ENCODE results near the gene EPHA4. TPM values are rescaled to one million over a fixed set of nuclear protein-coding genes. Genes with fewer than 3 reads are reported as not detected.
A peak's percentile ranks its signal among the peaks of the same experiment; 100 is the strongest.

The EPHA4 gene
- total RNA-seq, 1 experiment from 2014 or later, result 3.2 TPM

DNA sequence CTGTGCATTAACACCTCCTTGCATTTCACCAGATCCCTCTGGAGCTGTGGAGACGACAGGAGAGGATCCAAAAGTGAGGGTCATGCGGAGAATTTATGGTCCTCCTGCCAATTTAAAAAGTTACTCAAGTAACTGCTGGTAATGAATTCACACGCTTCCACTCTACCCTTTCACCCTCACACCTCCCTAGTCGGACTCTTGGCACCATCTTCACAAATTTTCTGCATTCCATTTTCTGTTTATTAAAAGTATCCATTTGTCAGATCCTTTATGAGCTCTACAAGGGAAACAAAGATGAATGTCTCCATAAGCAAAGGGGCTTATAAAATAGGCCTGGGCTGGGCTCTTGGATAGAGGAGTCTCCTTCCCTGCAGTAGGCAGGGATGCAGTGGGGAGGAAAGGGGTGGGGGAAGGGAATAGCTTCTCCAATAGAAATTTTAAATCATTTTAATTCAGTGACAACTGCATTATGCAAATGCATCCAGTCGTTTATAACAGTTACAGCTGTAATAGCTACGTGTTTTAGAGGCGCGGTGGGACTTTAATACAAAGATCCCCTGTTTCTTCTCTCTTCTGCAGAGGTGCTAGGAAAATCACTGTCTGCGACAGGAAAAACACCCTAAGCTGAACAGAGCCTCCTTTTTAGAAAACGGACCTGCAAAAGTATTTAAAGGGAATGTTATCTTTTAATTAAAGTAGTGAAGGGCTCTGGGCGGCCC is 132.2 kb downstream of the EPHA4 start:
- CTCF ChIA-PET, result interaction anchor here (0.6 kb wide), 3 partner anchors 411 to 1662 kb away, joined by 5 read pairs; no protein-coding TSS in a partner anchor
- no TSS peak for BruUV-seq (replicated peaks)

DNA sequence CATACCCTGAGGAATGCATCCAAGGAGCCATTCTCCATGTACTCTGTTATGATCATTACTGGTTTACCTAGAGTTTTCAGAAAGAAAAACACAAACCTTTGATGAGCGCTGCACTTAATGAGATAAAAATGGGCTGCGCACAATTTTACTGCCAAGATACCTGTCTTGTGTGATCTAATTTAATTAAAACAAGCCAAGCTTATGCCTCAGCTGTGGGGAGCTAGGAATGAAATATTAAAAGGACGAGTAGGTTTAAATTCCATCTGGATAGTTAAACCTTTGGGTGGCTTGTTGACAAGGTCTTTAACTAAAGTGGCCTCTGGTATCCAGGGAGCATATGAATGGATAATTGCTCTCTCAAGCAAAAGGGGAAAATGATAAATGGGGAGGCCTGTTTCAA is 135.0 kb downstream of the EPHA4 start:
- intact Hi-C loops (cut with micrococcal nuclease; ENCODE audit: unreplicated experiment), result loop anchor here (5.0 kb wide), 1 partner anchor 750 kb away; no protein-coding TSS in a partner anchor

More for the DNA sequence above, 132.2 kb downstream of the EPHA4 start:
- H3K27ac Mint-ChIP-seq (ENCODE audit: unreplicated experiment), result no peak overlapping the region
- intact Hi-C loops (cut with micrococcal nuclease; ENCODE audit: unreplicated experiment), result loop anchor here (5.0 kb wide), 1 partner anchor 753 kb away; no protein-coding TSS in a partner anchor
- no peak for DNase-seq
- no peaks in the 10 kb centered on the region for H3K27me3 Mint-ChIP-seq (ENCODE audit: unreplicated experiment)
- no peaks in the 10 kb centered on the region for H3K9me3 Mint-ChIP-seq (ENCODE audit: low read depth, unreplicated experiment)
- no peaks in the 10 kb centered on the region for H3K36me3 Mint-ChIP-seq (ENCODE audit: insufficient read depth, unreplicated experiment)
- TF ChIP-seq, protein P1, sequence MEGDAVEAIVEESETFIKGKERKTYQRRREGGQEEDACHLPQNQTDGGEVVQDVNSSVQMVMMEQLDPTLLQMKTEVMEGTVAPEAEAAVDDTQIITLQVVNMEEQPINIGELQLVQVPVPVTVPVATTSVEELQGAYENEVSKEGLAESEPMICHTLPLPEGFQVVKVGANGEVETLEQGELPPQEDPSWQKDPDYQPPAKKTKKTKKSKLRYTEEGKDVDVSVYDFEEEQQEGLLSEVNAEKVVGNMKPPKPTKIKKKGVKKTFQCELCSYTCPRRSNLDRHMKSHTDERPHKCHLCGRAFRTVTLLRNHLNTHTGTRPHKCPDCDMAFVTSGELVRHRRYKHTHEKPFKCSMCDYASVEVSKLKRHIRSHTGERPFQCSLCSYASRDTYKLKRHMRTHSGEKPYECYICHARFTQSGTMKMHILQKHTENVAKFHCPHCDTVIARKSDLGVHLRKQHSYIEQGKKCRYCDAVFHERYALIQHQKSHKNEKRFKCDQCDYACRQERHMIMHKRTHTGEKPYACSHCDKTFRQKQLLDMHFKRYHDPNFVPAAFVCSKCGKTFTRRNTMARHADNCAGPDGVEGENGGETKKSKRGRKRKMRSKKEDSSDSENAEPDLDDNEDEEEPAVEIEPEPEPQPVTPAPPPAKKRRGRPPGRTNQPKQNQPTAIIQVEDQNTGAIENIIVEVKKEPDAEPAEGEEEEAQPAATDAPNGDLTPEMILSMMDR (IDR thresholded peaks at IDR 0.05; ENCODE audit: unreplicated experiment), result no peak
- H3K4me1 Mint-ChIP-seq (ENCODE audit: low read depth, unreplicated experiment), result peaks cover 13% of the 10 kb centered on the region
- H3K4me3 Mint-ChIP-seq (ENCODE audit: low read depth, unreplicated experiment), result no peak overlapping the region

DNA sequence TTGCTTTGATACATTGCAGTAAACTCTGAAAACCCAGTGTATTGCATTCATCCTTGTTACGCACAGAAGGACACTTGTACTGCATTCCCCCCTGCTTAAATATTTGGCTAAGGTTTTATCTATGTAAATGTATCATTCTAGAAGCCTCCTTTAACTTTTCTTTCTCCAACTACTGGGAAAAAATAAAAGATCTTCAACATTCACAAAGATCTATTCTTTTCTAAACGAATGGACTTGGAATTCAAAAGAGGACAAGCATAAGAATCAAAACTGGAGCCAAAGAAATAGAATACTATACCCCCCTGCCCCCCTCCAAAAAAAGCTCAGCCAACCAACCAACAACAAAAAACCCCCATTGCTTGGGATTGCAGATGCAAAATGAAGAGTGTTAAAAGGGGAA is 136.9 kb downstream of the EPHA4 start:
- Mint-ChIP-seq H3K36me3 (ENCODE audit: insufficient read depth, unreplicated experiment) (no peaks in the 10 kb centered on the region), H3K4me1 (ENCODE audit: low read depth, unreplicated experiment) (peaks cover 16% of the 10 kb centered on the region), H3K27ac (ENCODE audit: unreplicated experiment) (peak overlapping the region; percentile 65), H3K4me3 (ENCODE audit: low read depth, unreplicated experiment) (no peak overlapping the region), H3K9me3 (ENCODE audit: low read depth, unreplicated experiment) (no peaks in the 10 kb centered on the region), H3K27me3 (ENCODE audit: unreplicated experiment) (no peaks in the 10 kb centered on the region)
- TF ChIP-seq, protein P1 (IDR thresholded peaks at IDR 0.05; ENCODE audit: unreplicated experiment), result no peak
- intact Hi-C loops (cut with micrococcal nuclease; ENCODE audit: unreplicated experiment), result loop anchor here (5.0 kb wide), 1 partner anchor 748 kb away; no protein-coding TSS in a partner anchor
- CTCF ChIA-PET, result no interaction called here
- DNase-seq, result no peak
- BruUV-seq (replicated peaks), result no TSS peak

More for the DNA sequence above, 135.0 kb downstream of the EPHA4 start:
- Mint-ChIP-seq H3K36me3 (ENCODE audit: insufficient read depth, unreplicated experiment) (no peaks in the 10 kb centered on the region), H3K9me3 (ENCODE audit: low read depth, unreplicated experiment) (no peaks in the 10 kb centered on the region), H3K4me3 (ENCODE audit: low read depth, unreplicated experiment) (no peak overlapping the region), H3K27me3 (ENCODE audit: unreplicated experiment) (no peaks in the 10 kb centered on the region), H3K4me1 (ENCODE audit: low read depth, unreplicated experiment) (peaks cover 16% of the 10 kb centered on the region), H3K27ac (ENCODE audit: unreplicated experiment) (no peak overlapping the region)
- TF ChIP-seq, protein P1 (IDR thresholded peaks at IDR 0.05; ENCODE audit: unreplicated experiment), result no peak
- no TSS peak for BruUV-seq (replicated peaks)
- no peak for DNase-seq
- CTCF ChIA-PET, result interaction anchor here (0.6 to 0.7 kb wide), 2 partner anchors 22 to 26 kb away, joined by 3 read pairs; no protein-coding TSS in a partner anchor

DNA sequence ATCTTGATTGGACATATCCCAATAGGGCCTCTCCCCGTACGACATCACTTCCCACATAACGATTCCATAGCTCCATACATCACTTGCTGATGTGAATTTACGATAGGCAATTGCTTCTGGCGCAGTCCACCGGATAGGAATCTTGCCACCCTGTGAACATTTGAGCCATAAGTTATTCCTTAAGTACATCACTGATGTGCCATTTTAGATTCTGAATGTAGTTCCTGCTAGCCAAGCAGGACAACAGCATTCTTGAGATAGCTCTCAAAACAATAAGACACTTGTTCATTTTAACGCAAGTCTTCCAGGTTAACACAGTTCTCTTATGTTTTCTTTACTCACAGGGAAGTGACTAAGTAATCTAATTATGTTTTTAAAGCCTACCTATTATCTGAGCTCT is 138.0 kb downstream of the EPHA4 start:
- Mint-ChIP-seq H3K27ac (ENCODE audit: unreplicated experiment) (peak overlapping the region; percentile 65), H3K36me3 (ENCODE audit: insufficient read depth, unreplicated experiment) (no peaks in the 10 kb centered on the region), H3K27me3 (ENCODE audit: unreplicated experiment) (no peaks in the 10 kb centered on the region), H3K4me1 (ENCODE audit: low read depth, unreplicated experiment) (peaks cover 23% of the 10 kb centered on the region), H3K4me3 (ENCODE audit: low read depth, unreplicated experiment) (no peak overlapping the region), H3K9me3 (ENCODE audit: low read depth, unreplicated experiment) (no peaks in the 10 kb centered on the region)
- peak; percentile 6 for DNase-seq
- TF ChIP-seq, protein P1 (IDR thresholded peaks at IDR 0.05; ENCODE audit: unreplicated experiment), result no peak
- BruUV-seq (replicated peaks), result no TSS peak
- CTCF ChIA-PET, result interaction anchor here (1.1 to 1.3 kb wide), 2 partner anchors 10 to 13 kb away, joined by 3 to 8 read pairs; no protein-coding TSS in a partner anchor
- intact Hi-C loops (cut with micrococcal nuclease; ENCODE audit: unreplicated experiment), result loop anchor here (5.0 kb wide), 1 partner anchor 138 kb away; the partner anchor contains the start of gene EPHA4
